T47D (cell line): ENCODE measurements around the gene CEP57L1.
"Not testable (repeated sequence)": the region's sequence is repeated elsewhere in the genome, so short reads cannot be mapped to it uniquely, and the experiment has no call there.

Experiments used
- DNase-seq, 2 experiments: peaks; one replicate each; pipeline versions ENCODE4 v3.0.0 to v3.0.0-alpha.2; 2011 to 2012; ENCODE audit warnings: low read depth in 1 of 2, low spot score in 1 of 2
- JUND ChIP-seq: IDR thresholded peaks from 2 replicates; pipeline ENCODE4 v1.6.1; 2012; ENCODE audit warnings: low read depth
- in situ Hi-C: cut with HindIII; loops from 2 replicates; pipeline ENCODE4 v1.10.0; 2016; ENCODE audit warnings: low sequenced_read_pairs, low pct_unique_long_range_greater_than_20kb

The CEP57L1 gene

GRCh38 chr6:109139109-109139508, 43.8 kb downstream of the CEP57L1 start:
- in situ Hi-C loops = no loop called here
- DNase-seq = no peak
- no peak for TF ChIP-seq JUND

GRCh38 chr6:109142067-109142466, 46.8 kb downstream of the CEP57L1 start:
- in situ Hi-C loops, DNase-seq: not testable (repeated sequence)

GRCh38 chr6:109143191-109143590, 47.9 kb downstream of the CEP57L1 start:
- in situ Hi-C loops = no loop called here
- DNase-seq = no peak
- TF ChIP-seq JUND = no peak

GRCh38 chr6:109148251-109148650, 52.9 kb downstream of the CEP57L1 start:
- in situ Hi-C loops, DNase-seq: not testable (repeated sequence)

- DNase-seq, in situ Hi-C loops: not testable (repeated sequence)
Observed at GRCh38 chr6:109148716-109149115, 53.4 kb downstream of the CEP57L1 start.

GRCh38 chr6:109153752-109154151, 58.4 kb downstream of the CEP57L1 start:
- no peak for TF ChIP-seq JUND
- no peak for DNase-seq
- in situ Hi-C loops = no loop called here

- no peak for TF ChIP-seq JUND
- DNase-seq = peak in 1 of 2 experiments; percentile 51
- in situ Hi-C loops = no loop called here
Observed at GRCh38 chr6:109164331-109164730, 69.0 kb downstream of the CEP57L1 start.

GRCh38 chr6:109165392-109165974, 70.2 kb downstream of the CEP57L1 start:
- peak in 1 of 2 experiments; percentile 31 for DNase-seq
- no peak for TF ChIP-seq JUND
- in situ Hi-C loops = no loop called here

- TF ChIP-seq JUND = no peak
- no peak for DNase-seq
- in situ Hi-C loops = no loop called here
Observed at GRCh38 chr6:109166673-109167072, 71.4 kb downstream of the CEP57L1 start.

GRCh38 chr6:109167562-109167961, 72.3 kb downstream of the CEP57L1 start:
- in situ Hi-C loops = no loop called here
- TF ChIP-seq JUND = no peak
- no peak for DNase-seq

GRCh38 chr6:109170333-109170732, 75.0 kb downstream of the CEP57L1 start:
- DNase-seq = no peak
- TF ChIP-seq JUND = no peak
- in situ Hi-C loops = no loop called here

- in situ Hi-C loops = no loop called here
- no peak for TF ChIP-seq JUND
- no peak for DNase-seq
Observed at GRCh38 chr6:109172101-109172746, 76.9 kb downstream of the CEP57L1 start.

- DNase-seq = no peak
- in situ Hi-C loops = no loop called here
Observed at GRCh38 chr6:109174916-109175315, 79.6 kb downstream of the CEP57L1 start.

GRCh38 chr6:109178921-109179320, 83.6 kb downstream of the CEP57L1 start:
- TF ChIP-seq JUND = no peak
- in situ Hi-C loops = no loop called here
- DNase-seq = no peak

More at GRCh38 chr6:109174916-109175315, 79.6 kb downstream of the CEP57L1 start:
- no peak for TF ChIP-seq JUND
